ENCODE results near the gene RGMB. TPM values are rescaled to one million over a fixed set of nuclear protein-coding genes. Genes with fewer than 3 reads are reported as not detected.
"Not testable (repeated sequence)": the region's sequence is repeated elsewhere in the genome, so short reads cannot be mapped to it uniquely, and the experiment has no call there.

RGMB gene
- total RNA-seq, 4 donors from 2014 or later = 39.0 to 125 (median 50.3) TPM

DNA sequence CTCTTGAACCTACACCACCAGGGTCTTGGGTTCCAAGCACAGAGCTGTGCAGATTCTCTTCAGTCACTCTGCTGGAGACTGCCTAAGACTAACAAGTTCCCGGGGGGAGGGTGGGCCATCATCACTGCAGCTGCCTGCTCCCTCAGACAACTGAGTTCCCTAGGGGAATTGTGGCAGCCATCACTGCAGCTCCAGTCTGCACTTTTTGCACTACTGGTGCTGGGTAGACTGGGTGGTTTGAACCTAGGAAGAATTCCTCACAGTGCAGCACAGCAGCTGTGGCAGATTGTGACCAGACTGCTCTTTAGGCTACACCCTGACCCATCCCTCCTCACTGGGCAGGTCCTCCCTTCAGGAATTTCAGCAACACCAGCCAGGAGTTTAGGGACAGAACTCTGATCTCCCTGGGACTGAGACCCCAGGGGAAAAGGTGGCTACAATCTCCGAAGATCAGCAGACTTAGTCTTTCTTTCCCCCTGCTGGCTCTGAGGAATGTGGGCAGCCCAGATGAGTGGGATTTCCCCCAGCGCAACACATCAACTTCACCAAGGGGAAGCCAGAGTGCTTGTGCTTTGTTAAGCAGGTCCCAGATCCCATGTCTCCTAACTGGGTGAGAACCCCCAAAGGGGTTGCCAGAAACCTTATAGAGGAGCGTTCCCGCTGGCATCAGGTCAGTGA is 30.9 kb upstream of the RGMB start:
- in situ Hi-C loops (cut with MboI; ENCODE audit: low pct_ligation_motif_present in 1 of 4, low pct_unique_long_range_greater_than_20kb in 1 of 4, low sequenced_read_pairs in 3 of 4) (no loop called here), intact Hi-C loops (cut with DNase I; ENCODE audit: low total_unique reads) (no loop called here)
- no peak for DNase-seq
- H3K9me3 ChIP-seq = peaks cover 7 to 8% of the 10 kb centered on the region in 2 donors
- WGBS, 2 donors (ENCODE audit: low coverage in 1 of 2) = 92% methylated on average over 5 of the region's 5 CpGs; no CpG with 5 or more reads in 1 of the 2 donors
- no peak overlapping the region for H3K4me3 ChIP-seq
- no peaks in the 10 kb centered on the region for H3K36me3 ChIP-seq
- no peaks in the 10 kb centered on the region for H3K27me3 ChIP-seq
- no peaks in the 10 kb centered on the region for H3K4me1 ChIP-seq
- TF ChIP-seq EP300 (IDR thresholded peaks at IDR 0.05; ENCODE audit: low read depth) (no peak), POLR2A (IDR thresholded peaks at IDR 0.05) (no peak), POLR2AphosphoS5 (IDR thresholded peaks at IDR 0.05) (no peak)
- TF ChIP-seq, protein P1, sequence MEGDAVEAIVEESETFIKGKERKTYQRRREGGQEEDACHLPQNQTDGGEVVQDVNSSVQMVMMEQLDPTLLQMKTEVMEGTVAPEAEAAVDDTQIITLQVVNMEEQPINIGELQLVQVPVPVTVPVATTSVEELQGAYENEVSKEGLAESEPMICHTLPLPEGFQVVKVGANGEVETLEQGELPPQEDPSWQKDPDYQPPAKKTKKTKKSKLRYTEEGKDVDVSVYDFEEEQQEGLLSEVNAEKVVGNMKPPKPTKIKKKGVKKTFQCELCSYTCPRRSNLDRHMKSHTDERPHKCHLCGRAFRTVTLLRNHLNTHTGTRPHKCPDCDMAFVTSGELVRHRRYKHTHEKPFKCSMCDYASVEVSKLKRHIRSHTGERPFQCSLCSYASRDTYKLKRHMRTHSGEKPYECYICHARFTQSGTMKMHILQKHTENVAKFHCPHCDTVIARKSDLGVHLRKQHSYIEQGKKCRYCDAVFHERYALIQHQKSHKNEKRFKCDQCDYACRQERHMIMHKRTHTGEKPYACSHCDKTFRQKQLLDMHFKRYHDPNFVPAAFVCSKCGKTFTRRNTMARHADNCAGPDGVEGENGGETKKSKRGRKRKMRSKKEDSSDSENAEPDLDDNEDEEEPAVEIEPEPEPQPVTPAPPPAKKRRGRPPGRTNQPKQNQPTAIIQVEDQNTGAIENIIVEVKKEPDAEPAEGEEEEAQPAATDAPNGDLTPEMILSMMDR (IDR thresholded peaks at IDR 0.05) = no peak
- H3K27ac ChIP-seq = no peak overlapping the region

DNA sequence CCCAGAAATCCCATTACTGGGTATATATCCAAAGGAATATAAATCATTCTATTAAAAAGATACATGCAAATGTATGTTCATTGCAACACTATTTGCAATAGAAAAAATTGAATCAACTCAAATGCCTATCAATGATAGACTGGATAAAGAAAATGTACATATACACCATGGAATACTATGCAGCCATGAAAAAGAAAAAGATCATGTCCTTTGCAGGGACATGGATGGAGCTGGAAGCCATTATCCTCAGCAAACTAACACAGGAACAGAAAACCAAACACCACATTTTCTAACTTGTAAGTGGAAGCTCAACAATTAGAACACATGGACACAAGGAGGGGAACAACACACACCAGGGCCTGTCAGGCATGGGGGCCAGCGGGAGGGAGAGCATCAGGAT is 25.2 kb upstream of the RGMB start:
- H3K36me3 ChIP-seq; H3K9me3 ChIP-seq; H3K4me1 ChIP-seq; H3K27me3 ChIP-seq; DNase-seq; in situ Hi-C loops (cut with MboI; ENCODE audit: low pct_ligation_motif_present in 1 of 4, low pct_unique_long_range_greater_than_20kb in 1 of 4, low sequenced_read_pairs in 3 of 4); H3K27ac ChIP-seq; intact Hi-C loops (cut with DNase I; ENCODE audit: low total_unique reads); H3K4me3 ChIP-seq: not testable (repeated sequence)
- WGBS, 2 donors (ENCODE audit: low coverage in 1 of 2) = 92% methylated on average over 1 of the region's 1 CpG; no CpG with 5 or more reads in 1 of the 2 donors

DNA sequence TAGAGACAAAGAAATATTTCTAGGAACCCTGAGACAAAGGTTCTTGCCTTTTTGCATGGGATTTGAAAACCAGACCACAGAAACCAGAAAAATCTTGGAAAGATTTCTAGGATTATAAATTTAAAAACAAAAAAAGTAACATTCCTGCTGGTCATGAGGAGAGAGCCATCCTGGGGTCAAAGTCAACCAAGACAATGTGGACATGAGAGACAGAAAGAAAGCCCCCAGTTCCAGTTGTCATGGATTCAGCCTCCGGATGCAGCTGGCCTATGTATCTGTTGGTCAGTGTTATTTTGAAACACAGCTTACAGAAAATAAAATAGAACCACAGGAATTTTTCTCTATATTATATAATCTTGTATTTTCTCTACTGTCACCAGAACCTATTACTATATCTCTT is 24.4 kb upstream of the RGMB start:
- peaks cover 7 to 8% of the 10 kb centered on the region in 2 donors for H3K9me3 ChIP-seq
- no peaks in the 10 kb centered on the region for H3K4me1 ChIP-seq
- H3K27me3 ChIP-seq = no peaks in the 10 kb centered on the region
- no peaks in the 10 kb centered on the region for H3K36me3 ChIP-seq
- in situ Hi-C loops (cut with MboI; ENCODE audit: low pct_ligation_motif_present in 1 of 4, low pct_unique_long_range_greater_than_20kb in 1 of 4, low sequenced_read_pairs in 3 of 4) (no loop called here), intact Hi-C loops (cut with DNase I; ENCODE audit: low total_unique reads) (no loop called here)
- no peak for DNase-seq
- no peak overlapping the region for H3K27ac ChIP-seq
- no peak overlapping the region for H3K4me3 ChIP-seq
- TF ChIP-seq, protein P1 (IDR thresholded peaks at IDR 0.05) = no peak
- TF ChIP-seq POLR2A (IDR thresholded peaks at IDR 0.05) = no peak
- TF ChIP-seq EP300 (IDR thresholded peaks at IDR 0.05; ENCODE audit: low read depth) = no peak
- TF ChIP-seq POLR2AphosphoS5 (IDR thresholded peaks at IDR 0.05) = no peak
- 80 to 89% methylated on average over 1 of the region's 1 CpG for WGBS, 2 donors (ENCODE audit: low coverage in 1 of 2)

DNA sequence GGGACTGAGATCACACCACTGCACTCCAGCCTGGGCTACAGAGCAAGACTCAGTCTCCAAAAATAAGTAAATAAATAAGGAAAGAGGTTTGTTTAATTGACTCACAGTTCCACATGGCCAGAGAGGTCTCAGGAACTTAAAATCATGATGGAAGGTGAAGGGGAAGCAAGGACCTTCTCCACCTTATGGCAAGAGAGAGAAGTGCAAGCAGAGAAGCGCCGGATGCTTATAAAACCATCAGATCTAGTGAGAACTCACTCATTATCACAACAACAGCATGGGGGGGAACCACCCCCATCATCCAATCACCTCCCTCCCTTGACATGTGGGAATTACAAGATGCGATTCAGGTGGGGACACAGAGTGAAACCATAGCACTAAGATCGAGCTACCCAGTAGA is 22.8 kb upstream of the RGMB start:
- H3K4me3 ChIP-seq = no peak overlapping the region
- in situ Hi-C loops (cut with MboI; ENCODE audit: low pct_ligation_motif_present in 1 of 4, low pct_unique_long_range_greater_than_20kb in 1 of 4, low sequenced_read_pairs in 3 of 4) (loop anchor here in 2 of 4 donors (25.0 kb wide), 2 partner anchors 1213 to 1563 kb away; partner anchors contain the start of gene RIOK2 (in 1 of the 2)), intact Hi-C loops (cut with DNase I; ENCODE audit: low total_unique reads) (no loop called here)
- TF ChIP-seq EP300 (IDR thresholded peaks at IDR 0.05; ENCODE audit: low read depth) = no peak
- TF ChIP-seq, protein P1 (IDR thresholded peaks at IDR 0.05) = peak in 4 of 5 experiments; percentile 10 to 23 (median 18)
- DNase-seq = no peak
- no peaks in the 10 kb centered on the region for H3K4me1 ChIP-seq
- no peak overlapping the region for H3K27ac ChIP-seq
- H3K9me3 ChIP-seq = peaks cover 7 to 8% of the 10 kb centered on the region in 2 donors
- WGBS, 2 donors (ENCODE audit: low coverage in 1 of 2) = 86 to 88% methylated on average over 3 to 4 of the region's 4 CpGs
- H3K27me3 ChIP-seq = no peaks in the 10 kb centered on the region
- no peaks in the 10 kb centered on the region for H3K36me3 ChIP-seq

- H3K27me3 ChIP-seq; H3K4me1 ChIP-seq; DNase-seq; H3K4me3 ChIP-seq; H3K27ac ChIP-seq; H3K36me3 ChIP-seq; intact Hi-C loops (cut with DNase I; ENCODE audit: low total_unique reads); H3K9me3 ChIP-seq: not testable (repeated sequence)
- in situ Hi-C loops (cut with MboI; ENCODE audit: low pct_ligation_motif_present in 1 of 4, low pct_unique_long_range_greater_than_20kb in 1 of 4, low sequenced_read_pairs in 3 of 4) = loop anchor here in 2 of 4 donors (25.0 kb wide), 2 partner anchors 1215 to 1565 kb away; partner anchors contain the start of gene RIOK2 (in 1 of the 2)
- 90 to 94% methylated on average over 5 to 7 of the region's 7 CpGs for WGBS, 2 donors (ENCODE audit: low coverage in 1 of 2)
These were observed 21.1 kb upstream of the RGMB start for GRCh38 chr5:98752331-98752730.

DNA sequence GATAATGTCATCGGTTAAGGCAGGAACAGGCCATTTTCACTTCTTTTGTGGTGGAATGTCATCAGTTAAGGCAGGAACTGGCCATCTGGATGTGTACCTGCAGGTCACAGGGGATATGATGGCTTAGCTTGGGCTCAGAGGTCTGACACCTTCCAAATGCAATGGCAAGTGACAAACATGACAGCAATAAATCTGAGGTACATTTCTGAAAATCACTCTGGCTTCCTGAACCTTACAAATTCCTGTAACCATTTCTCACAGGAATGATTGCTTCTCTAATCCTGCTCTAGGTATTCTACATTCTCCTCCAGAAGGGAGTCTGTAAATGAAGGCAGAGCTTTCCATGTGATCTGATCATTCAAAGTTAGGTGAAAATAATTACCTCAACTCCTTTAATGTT is 20.7 kb upstream of the RGMB start:
- 68 to 88% methylated on average over 1 of the region's 1 CpG for WGBS, 2 donors (ENCODE audit: low coverage in 1 of 2)
- in situ Hi-C loops (cut with MboI; ENCODE audit: low pct_ligation_motif_present in 1 of 4, low pct_unique_long_range_greater_than_20kb in 1 of 4, low sequenced_read_pairs in 3 of 4) = loop anchor here in 2 of 4 donors (25.0 kb wide), 2 partner anchors 1216 to 1566 kb away; partner anchors contain the start of gene RIOK2 (in 1 of the 2)
- H3K27me3 ChIP-seq = not testable (repeated sequence)

More for the DNA sequence above, 20.7 kb upstream of the RGMB start:
- H3K36me3 ChIP-seq; DNase-seq; H3K9me3 ChIP-seq; H3K4me1 ChIP-seq; intact Hi-C loops (cut with DNase I; ENCODE audit: low total_unique reads); H3K27ac ChIP-seq; H3K4me3 ChIP-seq: not testable (repeated sequence)
